HCT116 (cell line): Measurements from ENCODE around the gene CDK5RAP2. TPM values are rescaled to one million over a fixed set of nuclear protein-coding genes. Genes with fewer than 3 reads are reported as not detected.

ENCODE experiments used
- ATAC-seq: fragments of 200-7000 bp; cut with Tn5 transposase; 2 replicates; pipeline ENCODE4 v1.9.1; 2020; ENCODE audit warnings: mild to moderate bottlenecking, moderate library complexity
- BruUV-seq: library from RNA; stranded (reverse); fragments of 400-500 nt; replicated peaks from 2 replicates; lab custom pipeline; 2021; lab: Mats Ljungman, UMichigan
- CTCF ChIA-PET: fragments of 300-600 bp; sonication (Branson Sonifier 250); formaldehyde crosslinking; loops from one replicate; lab custom pipeline; 2021; ENCODE audit warnings: antibody characterized with exemption; lab: Charles Lee
- POLR2A ChIA-PET: fragments of 300-600, 350-600 bp; sonication (Branson Sonifier 250); formaldehyde crosslinking; loops from one replicate; lab custom pipeline; 2021; ENCODE audit warnings: antibody characterized with exemption; lab: Charles Lee
- RAD21 ChIA-PET, 2 experiments: fragments of 300-600 bp; sonication (Branson Sonifier 250); formaldehyde crosslinking; loops; one replicate each; lab custom pipeline; 2023; ENCODE audit warnings: low total read pairs in 2 of 2; ENCODE audit not compliant: uncharacterized antibody in 2 of 2, unreplicated experiment in 2 of 2, low non-redundant PET in 1 of 2; lab: Charles Lee
- DNase-seq: peaks from one replicate; pipeline ENCODE4 v3.0.0-alpha.2; 2010; ENCODE audit warnings: low read depth, low spot score
- H2AFZ ChIP-seq: fragments of 200-600 bp; shearing (Covaris generic), sonication (generic); 2 replicates; pipeline ENCODE4 v1.6.1; 2017; ENCODE audit warnings: low read depth, mixed run types, mixed read lengths, antibody characterized with exemption, low read length; ENCODE audit not compliant: poor library complexity, severe bottlenecking
- H3K27ac ChIP-seq: 2 replicates; pipeline ENCODE4 v1.5.1; 2012; ENCODE audit warnings: low read depth, low read length
- H3K27me3 ChIP-seq: fragments of 200-600 bp; sonication (generic); 2 replicates; pipeline ENCODE4 v1.6.1; 2016; ENCODE audit warnings: mixed run types, low read length, mixed read lengths; ENCODE audit not compliant: insufficient read depth
- H3K36me3 ChIP-seq, 2 experiments: fragments of 200-500 bp in 1 of 2; fragments of 200-600 bp in 1 of 2; sonication (Bioruptor generic) in 1 of 2; sonication (generic) in 1 of 2; 2 replicates each; pipeline versions ENCODE4 v1.5.1 to v1.6.1; 2014 to 2016; ENCODE audit warnings: low read length in 2 of 2, inconsistent platforms in 1 of 2, mixed read lengths in 1 of 2, mixed run types in 1 of 2; ENCODE audit not compliant: insufficient read depth in 2 of 2, control insufficient read depth in 1 of 2
- H3K4me1 ChIP-seq, 2 experiments: fragments of 200-600 bp in 1 of 2; sonication (generic) in 1 of 2; 2 replicates each; pipeline versions ENCODE4 v1.5.1 to v1.6.1; 2012 to 2017; ENCODE audit warnings: low read length in 2 of 2, inconsistent platforms in 1 of 2, mild to moderate bottlenecking in 1 of 2, mixed read lengths in 1 of 2, mixed run types in 1 of 2, moderate library complexity in 1 of 2; ENCODE audit not compliant: insufficient read depth in 2 of 2, control insufficient read depth in 1 of 2
- H3K4me2 ChIP-seq: fragments of 200-600 bp; sonication (generic); 2 replicates; pipeline ENCODE4 v1.6.1; 2017; ENCODE audit warnings: mixed run types, low read length, mixed read lengths
- H3K4me3 ChIP-seq, 2 experiments: fragments of 200-600 bp in 1 of 2; sonication (generic) in 1 of 2; replicated peaks in 1 of 2; 2 replicates each; pipeline ENCODE4 v1.5.1; 2011 to 2016; ENCODE audit warnings: low read length in 2 of 2, control low read depth in 1 of 2, low read depth in 1 of 2, mild to moderate bottlenecking in 1 of 2, mixed read lengths in 1 of 2, mixed run types in 1 of 2
- H3K79me2 ChIP-seq: fragments of 200-600 bp; sonication (generic); 2 replicates; pipeline ENCODE4 v1.6.1; 2017; ENCODE audit warnings: mild to moderate bottlenecking, mixed run types, low read length, moderate library complexity, mixed read lengths; ENCODE audit not compliant: insufficient read depth
- H3K9ac ChIP-seq: fragments of 200-600 bp; sonication (generic); 2 replicates; pipeline ENCODE4 v1.6.1; 2016; ENCODE audit warnings: low read length, mixed read lengths
- H3K9me2 ChIP-seq: fragments of 200-600 bp; sonication (generic), shearing (Covaris generic); 2 replicates; pipeline ENCODE4 v1.6.1; 2017; ENCODE audit warnings: mixed run types, mild to moderate bottlenecking, moderate library complexity; ENCODE audit not compliant: insufficient read depth
- H3K9me3 ChIP-seq, 2 experiments: fragments of 200-500 bp in 1 of 2; fragments of 200-600 bp in 1 of 2; sonication (Bioruptor generic) in 1 of 2; sonication (generic) in 1 of 2; 2 replicates each; pipeline ENCODE4 v1.6.1; 2014 to 2017; ENCODE audit warnings: low read length in 2 of 2, mixed read lengths in 2 of 2, inconsistent platforms in 1 of 2, low read depth in 1 of 2, mild to moderate bottlenecking in 1 of 2, mixed run types in 1 of 2, moderate library complexity in 1 of 2; ENCODE audit not compliant: control insufficient read depth in 1 of 2, insufficient read depth in 1 of 2
- H4K20me1 ChIP-seq: fragments of 200-600 bp; sonication (generic), shearing (Covaris generic); 2 replicates; pipeline ENCODE4 v1.6.1; 2017; ENCODE audit warnings: mixed run types, mild to moderate bottlenecking, moderate library complexity; ENCODE audit not compliant: insufficient read depth
- CEBPB ChIP-seq: IDR thresholded peaks from 2 replicates; pipeline ENCODE4 v1.6.1; 2012; ENCODE audit warnings: low read depth
- CTCF ChIP-seq, 3 experiments: fragments of 200-600 bp in 1 of 3; sonication (generic) in 1 of 3; IDR thresholded peaks in 2 of 3; conservative IDR thresholded peaks in 1 of 3; 2 replicates each; pipeline ENCODE4 v1.5.1; 2012 to 2017; ENCODE audit warnings: low read depth in 2 of 3, low read length in 2 of 3, antibody characterized with exemption in 1 of 3, borderline replicate concordance in 1 of 3, control low read depth in 1 of 3, mild to moderate bottlenecking in 1 of 3, mixed read lengths in 1 of 3, mixed run types in 1 of 3, moderate library complexity in 1 of 3; ENCODE audit not compliant: insufficient read depth in 1 of 3
- EGR1 ChIP-seq: IDR thresholded peaks from 2 replicates; pipeline ENCODE4 v1.6.1; 2012; ENCODE audit warnings: low read depth
- EZH2 ChIP-seq: fragments of 200-600 bp; sonication (generic); IDR thresholded peaks from 2 replicates; pipeline ENCODE4 v1.6.1; 2017; ENCODE audit warnings: antibody characterized with exemption, mixed run types
- FOSL1 ChIP-seq: IDR thresholded peaks from 2 replicates; pipeline ENCODE4 v1.6.1; 2012; ENCODE audit warnings: low read depth
- POLR2A ChIP-seq: IDR thresholded peaks from 2 replicates; pipeline ENCODE4 v1.7.0; 2011; ENCODE audit warnings: borderline replicate concordance; ENCODE audit not compliant: insufficient read depth, insufficient read length; ENCODE audit errors: extremely low read depth
- RAD21 ChIP-seq: IDR thresholded peaks from 2 replicates; pipeline ENCODE4 v1.6.1; 2012; ENCODE audit warnings: low read depth, mild to moderate bottlenecking
- SP1 ChIP-seq: IDR thresholded peaks from 2 replicates; pipeline ENCODE4 v1.6.1; 2012; ENCODE audit warnings: low read depth
- SRF ChIP-seq: IDR thresholded peaks from 2 replicates; pipeline ENCODE4 v1.6.1; 2012; ENCODE audit warnings: low read depth
- TCF7L2 ChIP-seq: IDR thresholded peaks from 2 replicates; pipeline ENCODE4 v1.7.0; 2011; ENCODE audit warnings: borderline replicate concordance, inconsistent platforms; ENCODE audit not compliant: insufficient read depth, insufficient read length; ENCODE audit errors: extremely low read depth
- ZFX ChIP-seq: fragments of 450-650 bp; IDR thresholded peaks from 2 replicates; pipeline ENCODE4 v1.6.1; 2017
- intact Hi-C: fragments of 100-400 bp; cut with micrococcal nuclease; formaldehyde crosslinking; loops from 2 replicates; pipeline ENCODE4 v1.10.0; 2022
- total RNA-seq: library from RNA; stranded (reverse); gene quantifications from one replicate; pipeline ENCODE4 v1.2.1, GENCODE V29; 2021; ENCODE audit not compliant: unreplicated experiment

CDK5RAP2 gene
- total RNA-seq, 1 experiment from 2014 or later, result 56.2 TPM

- Histone ChIP-seq H3K79me2 (no peaks in the 10 kb centered on the region), H3K4me2 (no peak overlapping the region), H3K36me3 (peaks cover 8 to 16% of the 10 kb centered on the region in 2 experiments; a peak in 2 of 4 replicates), H3K27ac (no peak overlapping the region), H4K20me1 (no peaks in the 10 kb centered on the region), H3K4me1 (no peaks in the 10 kb centered on the region), H3K9me3 (no peaks in the 10 kb centered on the region), H3K4me3 (no peak overlapping the region), H3K9me2 (no peaks in the 10 kb centered on the region), H3K9ac (no peak overlapping the region), H2AFZ (no peak overlapping the region), H3K27me3 (no peaks in the 10 kb centered on the region)
- ATAC-seq, result peak; percentile 95
- intact Hi-C loops, result no loop called here
- DNase-seq, result no peak
- RAD21 ChIA-PET, result no interaction called here
- TF ChIP-seq RAD21 (peak; percentile 50; the same call in 1 of the 2 replicates), EZH2 (no peak), EGR1 (no peak), CTCF (IDR thresholded peaks at IDR 0.05 in 2 of 3, conservative IDR thresholded peaks at IDR 0.05 in 1 of 3; ENCODE audit: borderline replicate concordance in 1 of 3, insufficient read depth in 1 of 3, low read depth in 2 of 3, low read length in 2 of 3) (peak in 2 of 3 experiments; percentile 63 to 68; a peak in 4 of 6 replicates), SP1 (no peak), SRF (no peak), TCF7L2 (no peak), CEBPB (no peak), FOSL1 (no peak), POLR2A (no peak), ZFX (no peak)
- BruUV-seq, result no TSS peak
- CTCF ChIA-PET, result interaction anchor here (1.0 kb wide), 1 partner anchor 34 kb away, joined by 3 read pairs; no protein-coding TSS in a partner anchor
- POLR2A ChIA-PET, result no interaction called here
Measured at GRCh38 chr9:120438836-120439546, 141.0 kb downstream of the CDK5RAP2 start.
